ENCODE results near the gene ZNF319. TPM values are rescaled to one million over a fixed set of nuclear protein-coding genes. Genes with fewer than 3 reads are reported as not detected.

Gene ZNF319
- total RNA-seq, 2 donors from 2014 or later: 9.6 to 10.7 TPM

GRCh38 chr16:58002416-58002800, 1.9 kb upstream of the ZNF319 start:
- DNase-seq (ENCODE audit: low spot score) (peak; percentile 40), ATAC-seq (no peak)
- Mint-ChIP-seq H3K9me3 (no peaks in the 10 kb centered on the region), H3K27me3 (no peaks in the 10 kb centered on the region), H3K4me3 (peak overlapping the region; percentile 87), H3K4me1 (ENCODE audit: low read depth in 2 of 2) (peaks cover 43% of the 10 kb centered on the region in 2 donors), H3K27ac (peak overlapping the region in 1 of 2 donors; percentile 78), H3K36me3 (peaks cover 18% of the 10 kb centered on the region)

GRCh38 chr16:58001781-58002415, 1.4 kb upstream of the ZNF319 start:
- no peak for ATAC-seq

GRCh38 chr16:58000706-58001676, 519 bp upstream of the ZNF319 start, which contains the start of gene USB1:
TSS of gene USB1 (plus strand) at chr16:58001407. CDS start at chr16:58001484, 77 bp downstream.
- DNase-seq (ENCODE audit: low spot score) (peak; percentile 87), ATAC-seq (peak; percentile 87 to 90)
- Mint-ChIP-seq H3K27ac (peak within 1 kb of the TSS; percentile 78 to 91), H3K4me3 (peak within 1 kb of the TSS; percentile 87), H3K36me3 (peaks cover 12% of the 10 kb centered on the region), H3K9me3 (no peaks in the 10 kb centered on the region), H3K4me1 (ENCODE audit: low read depth in 2 of 2) (peaks cover 43 to 49% of the 10 kb centered on the region in 2 donors), H3K27me3 (no peaks in the 10 kb centered on the region)

More at GRCh38 chr16:58001781-58002415, 1.4 kb upstream of the ZNF319 start:
- peak; percentile 32 for DNase-seq (ENCODE audit: low spot score)
- Mint-ChIP-seq H3K4me3 (peak overlapping the region; percentile 87), H3K9me3 (no peaks in the 10 kb centered on the region), H3K27ac (peak overlapping the region; percentile 78 to 91), H3K36me3 (peaks cover 15% of the 10 kb centered on the region), H3K4me1 (ENCODE audit: low read depth in 2 of 2) (peaks cover 43 to 47% of the 10 kb centered on the region in 2 donors), H3K27me3 (no peaks in the 10 kb centered on the region)

- no peak for ATAC-seq
- peak overlapping the region; percentile 80 for H3K4me3 Mint-ChIP-seq
- H3K36me3 Mint-ChIP-seq: peaks cover 8% of the 10 kb centered on the region
- peaks cover 42 to 47% of the 10 kb centered on the region in 2 donors for H3K4me1 Mint-ChIP-seq (ENCODE audit: low read depth in 2 of 2)
- DNase-seq (ENCODE audit: low spot score): peak; percentile 60
- H3K27ac Mint-ChIP-seq: peak overlapping the region; percentile 74 to 90
- H3K9me3 Mint-ChIP-seq: no peaks in the 10 kb centered on the region
- H3K27me3 Mint-ChIP-seq: no peaks in the 10 kb centered on the region
These were observed 1.0 kb downstream of the ZNF319 start for GRCh38 chr16:57999366-57999970.

- Mint-ChIP-seq H3K36me3 (peaks cover 3% of the 10 kb centered on the region), H3K9me3 (no peaks in the 10 kb centered on the region), H3K27me3 (no peaks in the 10 kb centered on the region), H3K4me3 (peak overlapping the region; percentile 80), H3K4me1 (ENCODE audit: low read depth in 2 of 2) (peaks cover 40 to 42% of the 10 kb centered on the region in 2 donors), H3K27ac (peak overlapping the region; percentile 74 to 90)
- DNase-seq (ENCODE audit: low spot score) (peak; percentile 57), ATAC-seq (no peak)
These were observed 1.5 kb downstream of the ZNF319 start for GRCh38 chr16:57998992-57999365.

GRCh38 chr16:57998486-57998885, 2.0 kb downstream of the ZNF319 start:
- peak overlapping the region; percentile 80 for H3K4me3 Mint-ChIP-seq
- H3K27ac Mint-ChIP-seq: peak overlapping the region; percentile 74 to 90
- no peaks in the 10 kb centered on the region for H3K36me3 Mint-ChIP-seq
- ATAC-seq: peak; percentile 63 to 74
- peaks cover 36 to 41% of the 10 kb centered on the region in 2 donors for H3K4me1 Mint-ChIP-seq (ENCODE audit: low read depth in 2 of 2)
- no peaks in the 10 kb centered on the region for H3K9me3 Mint-ChIP-seq
- peak; percentile 89 for DNase-seq (ENCODE audit: low spot score)
- no peaks in the 10 kb centered on the region for H3K27me3 Mint-ChIP-seq

GRCh38 chr16:57997528-57998265, 2.8 kb downstream of the ZNF319 start:
- H3K4me3 Mint-ChIP-seq: peak overlapping the region; percentile 80
- ATAC-seq (no peak), DNase-seq (ENCODE audit: low spot score) (peak; percentile 60)
- H3K27ac Mint-ChIP-seq: peak overlapping the region; percentile 74 to 90
- peaks cover 36 to 43% of the 10 kb centered on the region in 2 donors for H3K4me1 Mint-ChIP-seq (ENCODE audit: low read depth in 2 of 2)
- H3K36me3 Mint-ChIP-seq: no peaks in the 10 kb centered on the region
- H3K9me3 Mint-ChIP-seq: no peaks in the 10 kb centered on the region
- no peaks in the 10 kb centered on the region for H3K27me3 Mint-ChIP-seq

- Mint-ChIP-seq H3K27ac (no peak overlapping the region), H3K4me1 (ENCODE audit: low read depth in 2 of 2) (peaks cover 32 to 41% of the 10 kb centered on the region in 2 donors), H3K4me3 (peak overlapping the region; percentile 34), H3K27me3 (no peaks in the 10 kb centered on the region), H3K9me3 (no peaks in the 10 kb centered on the region), H3K36me3 (no peaks in the 10 kb centered on the region)
- ATAC-seq (no peak), DNase-seq (ENCODE audit: low spot score) (peak; percentile 58)
These were observed 3.3 kb downstream of the ZNF319 start for GRCh38 chr16:57997176-57997527.

- ATAC-seq (no peak), DNase-seq (ENCODE audit: low spot score) (peak; percentile 58)
- Mint-ChIP-seq H3K9me3 (no peaks in the 10 kb centered on the region), H3K4me1 (ENCODE audit: low read depth in 2 of 2) (peaks cover 26 to 36% of the 10 kb centered on the region in 2 donors), H3K27ac (no peak overlapping the region), H3K36me3 (no peaks in the 10 kb centered on the region), H3K27me3 (no peaks in the 10 kb centered on the region), H3K4me3 (no peak overlapping the region)
These were observed 3.9 kb downstream of the ZNF319 start for GRCh38 chr16:57996406-57997175.

- no peaks in the 10 kb centered on the region for H3K27me3 Mint-ChIP-seq
- H3K4me1 Mint-ChIP-seq (ENCODE audit: low read depth in 2 of 2): peaks cover 26 to 33% of the 10 kb centered on the region in 2 donors
- DNase-seq (ENCODE audit: low spot score) (peak; percentile 28), ATAC-seq (no peak)
- no peaks in the 10 kb centered on the region for H3K36me3 Mint-ChIP-seq
- no peaks in the 10 kb centered on the region for H3K9me3 Mint-ChIP-seq
- H3K4me3 Mint-ChIP-seq: no peak overlapping the region
- no peak overlapping the region for H3K27ac Mint-ChIP-seq
These were observed 4.6 kb downstream of the ZNF319 start for GRCh38 chr16:57995721-57996405.

GRCh38 chr16:57994778-57995177, 5.7 kb downstream of the ZNF319 start:
- peak overlapping the region; percentile 56 to 73 for H3K27ac Mint-ChIP-seq
- ATAC-seq (peak; percentile 57 to 62), DNase-seq (ENCODE audit: low spot score) (peak; percentile 81)
- peaks cover 26 to 37% of the 10 kb centered on the region in 2 donors for H3K4me1 Mint-ChIP-seq (ENCODE audit: low read depth in 2 of 2)
- H3K27me3 Mint-ChIP-seq: no peaks in the 10 kb centered on the region
- peak overlapping the region; percentile 50 for H3K4me3 Mint-ChIP-seq
- no peaks in the 10 kb centered on the region for H3K36me3 Mint-ChIP-seq
- no peaks in the 10 kb centered on the region for H3K9me3 Mint-ChIP-seq

- peak overlapping the region; percentile 50 for H3K4me3 Mint-ChIP-seq
- no peaks in the 10 kb centered on the region for H3K36me3 Mint-ChIP-seq
- H3K4me1 Mint-ChIP-seq (ENCODE audit: low read depth in 2 of 2): peaks cover 25 to 37% of the 10 kb centered on the region in 2 donors
- DNase-seq (ENCODE audit: low spot score) (no peak), ATAC-seq (no peak)
- H3K9me3 Mint-ChIP-seq: no peaks in the 10 kb centered on the region
- no peaks in the 10 kb centered on the region for H3K27me3 Mint-ChIP-seq
- peak overlapping the region; percentile 56 to 73 for H3K27ac Mint-ChIP-seq
These were observed 6.1 kb downstream of the ZNF319 start for GRCh38 chr16:57994361-57994760.
